D721Med (cell line): ENCODE measurements around the gene KLHL28.
A peak's percentile ranks its signal among the peaks of the same experiment; 100 is the strongest.

ENCODE experiments used
- DNase-seq: peaks from one replicate; pipeline ENCODE4 v3.0.0; 2011; ENCODE audit warnings: low spot score; ENCODE audit not compliant: insufficient read length
- FAIRE-seq: peaks from 2 replicates; lab custom pipeline; 2011; peaks lifted over from hg19 to GRCh38; lab: Jason Lieb, UNC
- TF ChIP-seq, protein P1 (sequence below): IDR thresholded peaks from 2 replicates; pipeline ENCODE4 v1.5.1; 2012; ENCODE audit warnings: mild to moderate bottlenecking, control low read depth; ENCODE audit not compliant: insufficient read depth; ENCODE audit errors: missing control alignments

The KLHL28 gene

DNA sequence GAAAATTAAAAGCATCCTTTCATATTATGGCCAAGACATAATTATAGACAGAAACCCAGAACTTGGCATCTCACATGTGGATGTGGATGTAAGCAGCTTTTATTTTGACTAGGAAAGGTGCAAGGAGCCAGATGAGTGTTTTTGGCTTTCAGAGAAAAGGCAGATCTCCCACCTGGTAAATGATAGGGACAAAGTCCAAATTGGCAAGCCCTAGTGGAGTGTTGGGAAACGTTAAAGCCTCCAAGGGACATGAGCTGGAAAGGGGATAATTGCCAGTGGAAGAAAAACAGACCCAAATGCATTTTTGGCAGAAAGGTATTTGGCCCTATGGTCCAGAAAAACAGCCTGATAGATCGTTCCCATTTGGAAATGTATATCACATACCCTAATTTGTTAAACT lies 60.1 kb downstream of the KLHL28 start:
- FAIRE-seq (no peak), DNase-seq (no peak)
- TF ChIP-seq, protein P1, sequence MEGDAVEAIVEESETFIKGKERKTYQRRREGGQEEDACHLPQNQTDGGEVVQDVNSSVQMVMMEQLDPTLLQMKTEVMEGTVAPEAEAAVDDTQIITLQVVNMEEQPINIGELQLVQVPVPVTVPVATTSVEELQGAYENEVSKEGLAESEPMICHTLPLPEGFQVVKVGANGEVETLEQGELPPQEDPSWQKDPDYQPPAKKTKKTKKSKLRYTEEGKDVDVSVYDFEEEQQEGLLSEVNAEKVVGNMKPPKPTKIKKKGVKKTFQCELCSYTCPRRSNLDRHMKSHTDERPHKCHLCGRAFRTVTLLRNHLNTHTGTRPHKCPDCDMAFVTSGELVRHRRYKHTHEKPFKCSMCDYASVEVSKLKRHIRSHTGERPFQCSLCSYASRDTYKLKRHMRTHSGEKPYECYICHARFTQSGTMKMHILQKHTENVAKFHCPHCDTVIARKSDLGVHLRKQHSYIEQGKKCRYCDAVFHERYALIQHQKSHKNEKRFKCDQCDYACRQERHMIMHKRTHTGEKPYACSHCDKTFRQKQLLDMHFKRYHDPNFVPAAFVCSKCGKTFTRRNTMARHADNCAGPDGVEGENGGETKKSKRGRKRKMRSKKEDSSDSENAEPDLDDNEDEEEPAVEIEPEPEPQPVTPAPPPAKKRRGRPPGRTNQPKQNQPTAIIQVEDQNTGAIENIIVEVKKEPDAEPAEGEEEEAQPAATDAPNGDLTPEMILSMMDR, result no peak

DNA sequence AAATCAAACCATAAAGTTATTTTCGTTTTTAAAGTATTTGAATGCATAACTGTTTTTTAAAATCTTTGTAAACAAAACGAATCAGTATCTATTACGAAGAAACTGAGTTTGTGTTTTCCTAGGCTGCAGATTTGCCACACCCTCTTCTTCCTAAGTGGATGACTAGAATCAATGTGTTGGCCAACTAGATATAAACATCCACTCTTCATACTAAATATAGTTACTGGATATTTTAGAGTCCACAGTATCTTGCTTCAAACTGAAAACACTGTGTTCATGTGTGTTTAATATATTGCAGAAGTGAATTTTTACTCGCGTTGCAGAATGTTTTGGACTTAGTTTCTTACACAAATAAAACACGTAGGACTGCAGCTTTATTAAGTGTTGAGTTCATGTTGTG lies 63.2 kb downstream of the KLHL28 start:
- DNase-seq (no peak), FAIRE-seq (no peak)
- TF ChIP-seq, protein P1, result no peak

DNA sequence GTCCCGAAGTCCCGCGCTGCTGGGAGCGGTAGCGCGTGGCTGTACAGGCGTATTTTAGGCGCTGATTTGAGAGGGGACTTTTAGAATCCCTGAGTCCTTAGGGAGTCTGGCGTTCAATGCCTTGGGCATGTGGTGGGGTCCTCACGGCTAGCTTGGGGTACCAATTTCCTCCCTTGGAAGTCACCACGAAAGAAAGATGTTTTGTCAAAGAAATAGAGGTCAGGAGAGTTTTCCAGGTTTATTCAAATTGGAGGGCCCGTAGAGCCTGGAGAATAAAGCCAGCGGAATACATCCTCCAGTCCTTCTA lies 63.9 kb downstream of the KLHL28 start:
- no peak for DNase-seq
- no peak for FAIRE-seq

DNA sequence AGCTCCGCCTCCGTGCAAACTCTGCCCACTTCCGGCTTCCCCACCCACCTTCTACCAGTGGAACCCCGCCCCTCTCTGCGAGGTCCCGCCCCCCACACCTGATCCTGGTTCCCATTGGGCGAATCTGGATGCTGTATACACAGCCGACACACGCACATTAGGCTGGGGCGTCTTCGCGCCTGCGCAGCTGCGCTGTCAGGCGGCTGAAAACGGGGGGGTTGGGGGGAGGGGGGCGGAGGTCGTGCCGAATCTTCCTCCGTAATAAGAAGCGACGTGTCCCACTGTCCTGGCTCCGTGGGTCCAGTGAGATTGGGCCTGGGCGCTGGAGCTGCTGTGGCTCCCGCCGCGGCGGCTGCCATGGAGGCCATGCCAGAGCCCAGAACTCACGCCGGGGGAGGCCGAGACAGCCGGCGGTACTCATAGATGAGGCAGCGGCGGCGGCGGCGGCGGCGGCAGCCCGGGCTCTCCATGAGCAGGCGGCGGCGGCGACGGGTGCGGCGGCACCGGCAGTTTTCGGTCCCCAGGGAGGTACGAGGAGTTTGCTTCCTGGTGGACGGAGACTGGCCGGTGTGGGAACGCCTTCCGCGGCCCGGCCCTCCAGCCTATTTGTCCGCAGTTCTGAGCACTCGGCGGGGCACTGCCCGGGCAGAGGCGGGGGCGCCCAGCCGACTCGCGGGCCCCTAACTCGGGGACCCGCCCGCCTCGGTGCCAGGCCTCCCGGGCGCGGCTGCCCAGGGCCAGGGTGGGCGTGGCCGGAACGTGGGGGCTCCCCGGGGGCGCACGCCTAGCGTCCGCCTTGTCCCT lies 64.5 kb downstream of the KLHL28 start:
- DNase-seq (peak; percentile 48), FAIRE-seq (no peak)
- TF ChIP-seq, protein P1, result no peak

More for the DNA sequence above, 63.9 kb downstream of the KLHL28 start:
- TF ChIP-seq, protein P1, result no peak

DNA sequence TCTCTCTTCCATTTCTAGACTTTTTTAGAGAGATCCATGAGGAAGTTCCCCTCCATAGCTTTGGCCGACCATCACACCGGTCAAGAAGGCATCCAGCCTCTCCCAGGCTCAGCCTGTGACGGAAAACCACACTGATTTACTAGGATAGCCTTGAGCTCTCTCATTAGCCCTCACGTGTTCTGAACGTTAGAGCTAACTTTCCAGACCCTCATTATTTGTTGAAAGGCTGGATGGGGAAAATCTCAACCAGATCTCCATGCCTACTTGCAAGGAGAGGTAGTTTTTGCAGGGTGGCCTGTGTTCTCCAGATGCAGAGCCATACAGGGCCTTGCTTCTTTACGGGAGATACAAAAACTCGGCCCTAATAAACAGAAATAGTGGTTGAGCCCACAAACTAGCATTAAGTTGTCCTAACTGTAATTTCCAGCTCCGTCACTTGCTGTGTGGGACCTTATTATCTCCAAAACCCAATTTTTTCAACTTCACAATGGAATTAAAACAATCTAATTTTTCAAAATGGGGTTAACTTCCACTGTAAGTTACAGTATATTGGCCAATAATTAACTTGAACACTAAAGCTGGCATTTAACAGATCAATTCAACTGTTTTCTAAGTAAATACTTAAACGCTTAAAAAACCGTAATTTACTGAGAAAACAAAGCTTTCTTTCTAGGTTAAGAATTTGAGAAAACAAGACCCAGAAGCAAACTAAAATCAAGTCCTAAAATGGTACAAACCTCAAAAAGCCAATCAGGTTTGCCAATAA lies 65.3 kb downstream of the KLHL28 start:
- no peak for DNase-seq
- TF ChIP-seq, protein P1, result no peak
- FAIRE-seq, result no peak

DNA sequence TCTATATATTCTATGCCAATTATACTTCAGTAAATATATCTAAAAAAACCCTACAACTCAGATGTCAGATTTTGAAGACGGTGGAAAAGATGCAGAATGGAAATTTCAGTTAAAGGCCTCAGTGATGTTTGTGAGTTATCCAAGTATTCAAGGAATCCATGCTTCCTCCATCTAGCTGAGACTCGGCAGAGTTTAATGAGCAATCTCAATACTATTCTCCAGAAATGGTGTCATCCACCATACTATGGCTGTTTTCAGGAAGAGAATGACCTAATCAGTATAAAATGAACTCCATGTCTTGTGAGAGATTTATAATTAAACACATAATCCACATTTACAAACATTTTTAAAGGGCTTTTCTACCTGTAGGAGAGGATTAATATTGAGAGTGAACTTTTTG lies 66.0 kb downstream of the KLHL28 start:
- no peak for DNase-seq

More for the DNA sequence above, 66.0 kb downstream of the KLHL28 start:
- no peak for FAIRE-seq
- TF ChIP-seq, protein P1, result no peak
